Measurements from ENCODE around the gene CHM. TPM values are rescaled to one million over a fixed set of nuclear protein-coding genes. Genes with fewer than 3 reads are reported as not detected.
"Not testable (repeated sequence)": the region's sequence is repeated elsewhere in the genome, so short reads cannot be mapped to it uniquely, and the experiment has no call there.

CHM gene
- total RNA-seq, 1 donor from 2014 or later = 43.7 TPM

- H3K9me3 Mint-ChIP-seq (ENCODE audit: low read depth) = no peaks in the 10 kb centered on the region
- H3K4me1 Mint-ChIP-seq (ENCODE audit: low read depth) = peaks cover 3% of the 10 kb centered on the region
- no peak for TF ChIP-seq CTCF (IDR thresholded peaks at IDR 0.05; ENCODE audit: unreplicated experiment)
- no peaks in the 10 kb centered on the region for H3K36me3 Mint-ChIP-seq (ENCODE audit: insufficient read depth)
- no peak for DNase-seq (ENCODE audit: low spot score, unreplicated experiment)
- no peak overlapping the region for H3K4me3 Mint-ChIP-seq (ENCODE audit: low read depth)
- no peaks in the 10 kb centered on the region for H3K27me3 Mint-ChIP-seq
- no peak overlapping the region for H3K27ac Mint-ChIP-seq
These were observed 119.6 kb downstream of the CHM start for GRCh38 chrX:85927740-85928139.

GRCh38 chrX:85922821-85923220 lies 124.5 kb downstream of the CHM start:
- Mint-ChIP-seq H3K4me1 (ENCODE audit: low read depth) (no peaks in the 10 kb centered on the region), H3K27ac (no peak overlapping the region), H3K36me3 (ENCODE audit: insufficient read depth) (peaks cover 7% of the 10 kb centered on the region), H3K4me3 (ENCODE audit: low read depth) (no peak overlapping the region), H3K27me3 (no peaks in the 10 kb centered on the region), H3K9me3 (ENCODE audit: low read depth) (peaks cover 2% of the 10 kb centered on the region)
- DNase-seq (ENCODE audit: low spot score, unreplicated experiment) = no peak
- no peak for TF ChIP-seq CTCF (IDR thresholded peaks at IDR 0.05; ENCODE audit: unreplicated experiment)

GRCh38 chrX:85916656-85917280 lies 130.6 kb downstream of the CHM start:
- peaks cover 13% of the 10 kb centered on the region for H3K36me3 Mint-ChIP-seq (ENCODE audit: insufficient read depth)
- H3K27ac Mint-ChIP-seq; H3K27me3 Mint-ChIP-seq; H3K4me1 Mint-ChIP-seq (ENCODE audit: low read depth); H3K4me3 Mint-ChIP-seq (ENCODE audit: low read depth); H3K9me3 Mint-ChIP-seq (ENCODE audit: low read depth); DNase-seq (ENCODE audit: low spot score, unreplicated experiment): not testable (repeated sequence)

- no peak for DNase-seq (ENCODE audit: low spot score, unreplicated experiment)
- TF ChIP-seq CTCF (IDR thresholded peaks at IDR 0.05; ENCODE audit: unreplicated experiment) = no peak
- Mint-ChIP-seq H3K27me3 (no peaks in the 10 kb centered on the region), H3K36me3 (ENCODE audit: insufficient read depth) (peaks cover 13% of the 10 kb centered on the region), H3K9me3 (ENCODE audit: low read depth) (peaks cover 8% of the 10 kb centered on the region), H3K27ac (no peak overlapping the region), H3K4me1 (ENCODE audit: low read depth) (no peaks in the 10 kb centered on the region), H3K4me3 (ENCODE audit: low read depth) (no peak overlapping the region)
These were observed 132.9 kb downstream of the CHM start for GRCh38 chrX:85914431-85914830.

GRCh38 chrX:85907316-85907715 lies 140.0 kb downstream of the CHM start:
- Mint-ChIP-seq H3K36me3 (ENCODE audit: insufficient read depth) (peaks cover 3% of the 10 kb centered on the region), H3K27ac (peak overlapping the region; percentile 33), H3K27me3 (no peaks in the 10 kb centered on the region), H3K4me1 (ENCODE audit: low read depth) (peaks cover 12% of the 10 kb centered on the region), H3K9me3 (ENCODE audit: low read depth) (no peaks in the 10 kb centered on the region), H3K4me3 (ENCODE audit: low read depth) (no peak overlapping the region)
- TF ChIP-seq CTCF (IDR thresholded peaks at IDR 0.05; ENCODE audit: unreplicated experiment) = no peak
- no peak for DNase-seq (ENCODE audit: low spot score, unreplicated experiment)

GRCh38 chrX:85906399-85906798 lies 141.0 kb downstream of the CHM start:
- Mint-ChIP-seq H3K9me3 (ENCODE audit: low read depth) (no peaks in the 10 kb centered on the region), H3K4me1 (ENCODE audit: low read depth) (peaks cover 12% of the 10 kb centered on the region), H3K4me3 (ENCODE audit: low read depth) (no peak overlapping the region), H3K27ac (no peak overlapping the region), H3K27me3 (no peaks in the 10 kb centered on the region), H3K36me3 (ENCODE audit: insufficient read depth) (peaks cover 3% of the 10 kb centered on the region)
- no peak for DNase-seq (ENCODE audit: low spot score, unreplicated experiment)
- no peak for TF ChIP-seq CTCF (IDR thresholded peaks at IDR 0.05; ENCODE audit: unreplicated experiment)

Data from progenitor cell of endocrine pancreas (in vitro differentiated cells).